Esophagus squamous epithelium (tissue), 5 donors: ENCODE data around the gene RPL13A. TPM values are rescaled to one million over a fixed set of nuclear protein-coding genes. Genes with fewer than 3 reads are reported as not detected.
"Not testable (repeated sequence)": the region's sequence is repeated elsewhere in the genome, so short reads cannot be mapped to it uniquely, and the experiment has no call there.

Source experiments
- DNase-seq: peaks from one replicate; lab custom pipeline; 2025; lab: John Stamatoyannopoulos, UW
- H3K27ac ChIP-seq, 4 donors: fragments of 200-600 bp; sonication (generic); one replicate each; pipeline ENCODE4 v1.5.1; 2016 to 2019; ENCODE audit warnings: mild to moderate bottlenecking in 1 of 4
- H3K27me3 ChIP-seq, 4 donors: fragments of 200-600 bp; sonication (generic); 1 replicate in 3 of 4; 2 replicates in 1 of 4; pipeline versions ENCODE4 v1.5.1 to v1.6.0; 2017 to 2021; ENCODE audit warnings: antibody characterized with exemption in 1 of 4
- H3K36me3 ChIP-seq, 3 donors: fragments of 200-600 bp; sonication (generic); one replicate each; pipeline ENCODE4 v1.5.1; 2016 to 2019
- H3K4me1 ChIP-seq, 3 donors: fragments of 200-600 bp; sonication (generic); one replicate each; pipeline ENCODE4 v1.5.1; 2017 to 2019
- H3K4me3 ChIP-seq, 4 donors: fragments of 200-600 bp; sonication (generic); 1 replicate in 3 of 4; 2 replicates in 1 of 4; pipeline ENCODE4 v1.5.1; 2016 to 2019; ENCODE audit warnings: mild to moderate bottlenecking in 2 of 4, moderate library complexity in 1 of 4
- H3K9me3 ChIP-seq, 3 donors: fragments of 200-600 bp; sonication (generic); one replicate each; pipeline ENCODE4 v1.5.1; 2016 to 2019
- POLR2A ChIP-seq, 4 donors: fragments of 450-650 bp; IDR thresholded peaks; one replicate each; pipeline ENCODE4 v1.6.1; 2017; ENCODE audit warnings: antibody characterized with exemption in 4 of 4, mild to moderate bottlenecking in 4 of 4, moderate library complexity in 3 of 4
- WGBS, 2 donors: methylation state at CpG; one replicate each; pipeline ENCODE4 v1.1.5; 2018; 5-methylcytosine and 5-hydroxymethylcytosine counted together
- intact Hi-C: fragments of 100-400 bp; cut with DNase I; formaldehyde crosslinking; loops from one replicate; pipeline ENCODE4 v1.15.0; 2022
- total RNA-seq, 4 donors: library from RNA; depleted of rRNA; stranded (reverse); fragments of >200 nt; gene quantifications; one replicate each; pipeline ENCODE4 v1.1.0, GENCODE V29; 2016
- TF ChIP-seq, protein P1 (sequence below), 6 experiments: fragments of 450-650 bp in 4 of 6; fragments of 200-600 bp in 2 of 6; sonication (generic) in 2 of 6; IDR thresholded peaks; one replicate each; pipeline ENCODE4 v1.5.1; 2016 to 2019; ENCODE audit warnings: antibody characterized with exemption in 6 of 6, mild to moderate bottlenecking in 4 of 6, moderate library complexity in 4 of 6
- donor health status: DM: yes; HTN: yes; CAD: no.

The RPL13A gene
- total RNA-seq, 4 donors from 2014 or later, result 1,642 to 4,119 (median 2,165) TPM

DNA sequence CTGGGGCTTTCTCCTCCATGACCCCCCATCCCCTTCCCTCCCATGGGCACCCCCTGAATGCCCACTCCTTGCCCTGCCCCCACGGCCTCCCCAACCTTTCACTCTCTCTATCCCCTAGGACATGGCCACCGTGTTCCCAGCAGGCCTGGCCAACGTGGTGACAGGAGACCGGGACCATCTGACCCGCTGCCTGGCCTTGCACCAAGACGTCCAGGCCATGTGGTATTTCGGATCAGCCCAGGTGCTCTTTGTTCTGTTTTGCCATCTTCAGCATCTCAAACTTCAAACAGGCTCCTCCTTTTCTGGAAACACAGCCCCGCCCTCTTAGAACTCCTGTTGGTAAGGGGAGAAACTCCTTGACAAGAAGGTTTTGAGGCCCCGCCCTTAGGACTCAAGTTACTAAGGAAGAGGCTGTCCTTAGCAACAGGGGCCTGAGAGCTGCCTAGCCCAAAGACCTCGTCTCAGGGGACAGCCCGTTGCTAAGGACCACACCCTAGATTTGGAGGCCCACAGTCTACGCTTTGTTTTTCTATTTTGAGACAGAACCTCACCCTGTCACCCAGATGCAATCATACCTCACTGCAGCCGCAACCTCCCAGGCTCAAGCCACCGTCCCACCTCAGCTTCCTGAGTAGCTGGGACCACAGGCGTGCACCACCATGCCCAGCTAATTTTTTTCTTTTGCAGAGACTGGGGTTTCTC lies 18.5 kb upstream of the RPL13A start:
- peaks cover 10 to 50% (median 40%) of the 10 kb centered on the region in 3 donors for H3K4me1 ChIP-seq
- 19 to 27% methylated on average over 7 to 15 of the region's 15 CpGs for WGBS, 2 donors
- no peaks in the 10 kb centered on the region for H3K27me3 ChIP-seq
- peaks cover 0 to 37% (median 0%) of the 10 kb centered on the region in 3 donors for H3K36me3 ChIP-seq
- peak overlapping the region; percentile 88 to 95 (median 92) for H3K27ac ChIP-seq
- TF ChIP-seq, protein P1, sequence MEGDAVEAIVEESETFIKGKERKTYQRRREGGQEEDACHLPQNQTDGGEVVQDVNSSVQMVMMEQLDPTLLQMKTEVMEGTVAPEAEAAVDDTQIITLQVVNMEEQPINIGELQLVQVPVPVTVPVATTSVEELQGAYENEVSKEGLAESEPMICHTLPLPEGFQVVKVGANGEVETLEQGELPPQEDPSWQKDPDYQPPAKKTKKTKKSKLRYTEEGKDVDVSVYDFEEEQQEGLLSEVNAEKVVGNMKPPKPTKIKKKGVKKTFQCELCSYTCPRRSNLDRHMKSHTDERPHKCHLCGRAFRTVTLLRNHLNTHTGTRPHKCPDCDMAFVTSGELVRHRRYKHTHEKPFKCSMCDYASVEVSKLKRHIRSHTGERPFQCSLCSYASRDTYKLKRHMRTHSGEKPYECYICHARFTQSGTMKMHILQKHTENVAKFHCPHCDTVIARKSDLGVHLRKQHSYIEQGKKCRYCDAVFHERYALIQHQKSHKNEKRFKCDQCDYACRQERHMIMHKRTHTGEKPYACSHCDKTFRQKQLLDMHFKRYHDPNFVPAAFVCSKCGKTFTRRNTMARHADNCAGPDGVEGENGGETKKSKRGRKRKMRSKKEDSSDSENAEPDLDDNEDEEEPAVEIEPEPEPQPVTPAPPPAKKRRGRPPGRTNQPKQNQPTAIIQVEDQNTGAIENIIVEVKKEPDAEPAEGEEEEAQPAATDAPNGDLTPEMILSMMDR (IDR thresholded peaks at IDR 0.05), result no peak
- TF ChIP-seq POLR2A (IDR thresholded peaks at IDR 0.05), result peak in 1 of 4 donors; percentile 28
- DNase-seq, result peak; percentile 82
- no peaks in the 10 kb centered on the region for H3K9me3 ChIP-seq
- peak overlapping the region; percentile 7 to 51 (median 27) for H3K4me3 ChIP-seq
- intact Hi-C loops, result no loop called here

DNA sequence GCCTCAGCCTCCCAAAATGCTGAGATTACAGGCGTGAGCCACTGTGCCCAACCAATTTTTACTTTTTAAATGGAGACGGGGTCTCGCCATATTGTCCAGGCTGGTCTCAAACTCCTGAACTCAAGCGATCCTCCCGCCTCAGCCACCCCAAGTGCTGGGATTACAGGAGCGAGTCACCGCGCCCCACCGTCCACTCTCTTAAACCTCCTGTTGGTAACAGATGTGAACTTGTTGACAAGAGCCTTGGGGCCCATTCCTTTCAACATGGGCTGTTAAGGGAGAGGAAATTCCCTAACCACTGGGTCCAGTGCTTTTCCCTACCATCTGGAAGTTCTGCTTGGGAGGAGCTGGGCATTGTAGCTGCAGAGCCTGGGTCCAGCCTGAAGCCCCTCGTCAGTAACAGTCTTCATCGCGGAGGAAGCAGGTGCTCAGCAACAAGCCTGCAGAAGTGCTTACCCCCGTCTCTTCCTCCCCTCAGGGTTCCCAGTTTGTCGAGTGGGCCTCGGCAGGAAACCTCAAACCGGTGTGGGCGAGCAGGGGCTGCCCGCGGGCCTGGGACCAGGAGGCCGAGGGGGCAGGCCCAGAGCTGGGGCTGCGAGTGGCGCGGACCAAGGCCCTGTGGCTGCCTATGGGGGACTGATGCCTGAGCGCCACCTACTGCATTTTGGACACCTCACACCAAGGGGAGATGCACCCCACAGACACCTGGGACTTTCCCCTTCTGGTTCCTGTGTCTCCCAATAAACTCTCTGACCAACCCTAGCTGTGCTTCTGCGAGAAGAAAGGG lies 17.4 kb upstream of the RPL13A start:
- TF ChIP-seq POLR2A (IDR thresholded peaks at IDR 0.05), result no peak
- TF ChIP-seq, protein P1 (IDR thresholded peaks at IDR 0.05), result peak in 4 of 6 experiments; percentile 8 to 43 (median 34)
- no peaks in the 10 kb centered on the region for H3K27me3 ChIP-seq
- DNase-seq, result no peak
- H3K4me3 ChIP-seq, result no peak overlapping the region
- peaks cover 0 to 26% (median 0%) of the 10 kb centered on the region in 3 donors for H3K36me3 ChIP-seq
- peaks cover 15 to 60% (median 44%) of the 10 kb centered on the region in 3 donors for H3K4me1 ChIP-seq
- WGBS, 2 donors, result 66 to 75% methylated on average over 2 to 15 of the region's 25 CpGs
- intact Hi-C loops, result no loop called here
- peak overlapping the region; percentile 52 to 95 (median 92) for H3K27ac ChIP-seq
- no peaks in the 10 kb centered on the region for H3K9me3 ChIP-seq

DNA sequence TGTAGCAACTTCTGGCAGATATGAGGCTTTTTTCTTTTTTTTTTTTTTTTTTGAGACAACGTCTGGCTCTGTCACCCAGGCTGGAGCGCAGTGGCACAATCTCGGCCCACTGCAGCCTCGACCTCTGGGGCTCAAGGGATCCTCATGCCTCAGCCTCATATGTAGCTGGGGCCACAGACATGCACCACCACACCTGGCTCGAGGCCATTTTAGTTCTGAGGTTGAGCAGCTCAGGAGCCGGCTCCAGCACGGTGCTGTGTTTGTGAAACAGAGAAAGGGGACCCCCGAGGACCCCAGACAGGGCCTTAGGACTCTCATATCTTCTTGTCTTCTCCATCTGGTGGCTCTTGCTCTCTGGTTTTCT lies 16.8 kb upstream of the RPL13A start:
- no peak overlapping the region for H3K4me3 ChIP-seq
- intact Hi-C loops, result no loop called here
- no peaks in the 10 kb centered on the region for H3K27me3 ChIP-seq
- DNase-seq, result no peak
- peaks cover 15 to 66% (median 44%) of the 10 kb centered on the region in 3 donors for H3K4me1 ChIP-seq
- H3K27ac ChIP-seq, result peak overlapping the region in 1 of 4 donors; percentile 95
- TF ChIP-seq, protein P1 (IDR thresholded peaks at IDR 0.05), result no peak
- no peak for TF ChIP-seq POLR2A (IDR thresholded peaks at IDR 0.05)
- peaks cover 0 to 20% (median 0%) of the 10 kb centered on the region in 3 donors for H3K36me3 ChIP-seq
- H3K9me3 ChIP-seq, result no peaks in the 10 kb centered on the region
- WGBS, 2 donors, result 0 to 62% methylated on average over 1 to 8 of the region's 8 CpGs

DNA sequence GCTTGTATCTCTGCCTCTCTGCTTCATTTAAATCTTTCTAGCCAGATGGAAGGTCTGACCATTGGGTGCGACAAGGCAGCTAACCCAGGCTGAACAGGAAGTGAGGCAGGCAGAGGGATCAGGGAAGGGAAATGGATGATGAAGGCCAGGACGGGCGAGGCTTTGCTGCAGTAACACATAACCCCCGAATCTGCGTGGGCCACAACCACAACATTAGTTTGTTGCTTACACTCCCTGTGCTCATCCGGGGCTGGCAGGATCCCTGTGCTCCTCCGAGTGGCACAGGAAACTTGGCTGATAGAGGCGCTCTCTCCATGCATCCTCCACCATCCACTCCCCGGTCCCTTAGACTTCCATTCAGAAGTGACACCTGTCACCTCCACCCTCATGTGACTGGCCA lies 14.5 kb upstream of the RPL13A start:
- Histone ChIP-seq H3K4me1 (peaks cover 15 to 75% (median 43%) of the 10 kb centered on the region in 3 donors), H3K27me3 (no peaks in the 10 kb centered on the region), H3K36me3 (no peaks in the 10 kb centered on the region), H3K4me3 (no peak overlapping the region), H3K9me3 (no peaks in the 10 kb centered on the region), H3K27ac (peak overlapping the region in 3 of 4 donors; percentile 91 to 95 (median 92))
- DNase-seq, result no peak
- intact Hi-C loops, result no loop called here
- TF ChIP-seq POLR2A (IDR thresholded peaks at IDR 0.05), result no peak
- TF ChIP-seq, protein P1 (IDR thresholded peaks at IDR 0.05), result no peak
- 55 to 56% methylated on average over 8 to 9 of the region's 9 CpGs for WGBS, 2 donors

DNA sequence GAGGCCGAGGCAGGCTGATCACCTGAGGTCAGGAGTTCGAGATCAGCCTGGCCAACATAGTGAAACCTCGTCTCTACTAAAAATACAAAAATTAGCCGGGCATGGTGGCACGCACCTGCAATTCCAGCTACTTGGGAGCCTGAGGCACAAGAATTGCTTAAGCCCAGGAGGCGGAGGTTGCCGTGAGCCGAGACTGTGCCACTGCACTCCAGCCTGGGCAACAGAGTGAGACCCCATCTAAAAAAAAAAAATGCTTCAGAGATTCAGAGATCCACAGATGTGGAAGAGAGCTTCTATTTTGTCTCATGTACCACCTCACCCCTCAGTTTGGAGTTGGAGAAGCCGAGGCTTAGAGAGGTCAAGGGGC lies 13.9 kb upstream of the RPL13A start:
- H3K27me3 ChIP-seq, DNase-seq, H3K36me3 ChIP-seq, H3K9me3 ChIP-seq, intact Hi-C loops: not testable (repeated sequence)
- peak overlapping the region; percentile 91 to 95 (median 92) for H3K27ac ChIP-seq
- peak overlapping the region; percentile 82 to 90 (median 86) for H3K4me3 ChIP-seq
- 43 to 52% methylated on average over 3 to 6 of the region's 9 CpGs for WGBS, 2 donors
- H3K4me1 ChIP-seq, result peaks cover 12 to 69% (median 37%) of the 10 kb centered on the region in 3 donors
